Fibroblast of lung (primary cell): ENCODE data around the gene ZNF653. TPM values are rescaled to one million over a fixed set of nuclear protein-coding genes. Genes with fewer than 3 reads are reported as not detected.

Experiments used
- DNase-seq, 2 donors: peaks; one replicate each; pipeline versions ENCODE4 v3.0.0 to v3.0.0-alpha.2; 2010; ENCODE audit warnings: low read depth in 2 of 2
- H2AFZ ChIP-seq: 2 replicates; pipeline ENCODE4 v1.5.1; 2012; ENCODE audit warnings: low read length, control low read depth, inconsistent platforms
- H3K27ac ChIP-seq: 2 replicates; pipeline ENCODE4 v1.5.1; 2011; ENCODE audit warnings: low read length, control low read depth; ENCODE audit not compliant: insufficient read depth
- H3K27me3 ChIP-seq: 2 replicates; pipeline ENCODE4 v1.5.1; 2011; ENCODE audit warnings: mild to moderate bottlenecking, low read length; ENCODE audit not compliant: control insufficient read depth, insufficient read depth
- H3K36me3 ChIP-seq: 2 replicates; pipeline ENCODE4 v1.5.1; 2011; ENCODE audit warnings: low read length; ENCODE audit not compliant: control insufficient read depth, insufficient read depth
- H3K4me1 ChIP-seq: 2 replicates; pipeline ENCODE4 v1.5.1; 2011; ENCODE audit warnings: low read length; ENCODE audit not compliant: control insufficient read depth, insufficient read depth; ENCODE audit errors: extremely low read depth
- H3K4me2 ChIP-seq: 2 replicates; pipeline ENCODE4 v1.5.1; 2011; ENCODE audit warnings: low read length, control low read depth; ENCODE audit not compliant: insufficient read depth; ENCODE audit errors: extremely low read depth
- H3K4me3 ChIP-seq, 4 experiments: fragments of 200-600 bp in 1 of 4; sonication (generic) in 1 of 4; replicated peaks in 1 of 4; 2 replicates each; pipeline ENCODE4 v1.5.1; 2011 to 2016; ENCODE audit warnings: low read length in 4 of 4, low read depth in 3 of 4, mild to moderate bottlenecking in 3 of 4, control low read depth in 2 of 4, inconsistent platforms in 1 of 4, mixed read lengths in 1 of 4; ENCODE audit not compliant: insufficient read depth in 1 of 4; ENCODE audit errors: control extremely low read depth in 1 of 4
- H3K79me2 ChIP-seq: 2 replicates; pipeline ENCODE4 v1.5.1; 2012; ENCODE audit warnings: mild to moderate bottlenecking, low read length, inconsistent platforms; ENCODE audit not compliant: control insufficient read depth, insufficient read depth
- H3K9ac ChIP-seq: 2 replicates; pipeline ENCODE4 v1.5.1; 2011; ENCODE audit warnings: mild to moderate bottlenecking, low read length, control low read depth; ENCODE audit not compliant: insufficient read depth
- H3K9me3 ChIP-seq: 2 replicates; pipeline ENCODE4 v1.5.1; 2012; ENCODE audit warnings: low read depth, low read length; ENCODE audit not compliant: control insufficient read depth, insufficient read depth
- H4K20me1 ChIP-seq: 2 replicates; pipeline ENCODE4 v1.5.1; 2011; ENCODE audit warnings: low read length; ENCODE audit not compliant: control insufficient read depth, insufficient read depth; ENCODE audit errors: extremely low read depth
- EZH2 ChIP-seq: IDR thresholded peaks from 2 replicates; pipeline ENCODE4 v1.5.1; 2012; ENCODE audit warnings: low read length, control low read depth, mild to moderate bottlenecking; ENCODE audit errors: missing control alignments
- polyA plus RNA-seq, 2 donors: library from polyadenylated mRNA; depleted of rRNA in 1 of 2; stranded (reverse) in 1 of 2; unstranded in 1 of 2; fragments of >200 nt; gene quantifications; 2 replicates each; pipeline ENCODE4 v1.2.1, GENCODE V29; 2011 to 2012; ENCODE audit warnings: missing spikeins in 1 of 2
- total RNA-seq: library from RNA; depleted of rRNA; stranded (reverse); fragments of >200 nt; gene quantifications from 2 replicates; pipeline ENCODE4 v1.2.1, GENCODE V29; 2014
- TF ChIP-seq, protein P1 (sequence below), 2 donors: IDR thresholded peaks in 1 of 2; conservative IDR thresholded peaks in 1 of 2; 1 replicate in 1 of 2; 2 replicates in 1 of 2; pipeline ENCODE4 v1.5.1; 2011 to 2012; ENCODE audit warnings: low read length in 2 of 2, control low read depth in 1 of 2, inconsistent platforms in 1 of 2, low read depth in 1 of 2, mild to moderate bottlenecking in 1 of 2

The ZNF653 gene
- total and polyA plus RNA-seq, 2 donors (not counting 1 experiment from before 2014, with no cell fraction given): 3.1 to 3.5 TPM

DNA sequence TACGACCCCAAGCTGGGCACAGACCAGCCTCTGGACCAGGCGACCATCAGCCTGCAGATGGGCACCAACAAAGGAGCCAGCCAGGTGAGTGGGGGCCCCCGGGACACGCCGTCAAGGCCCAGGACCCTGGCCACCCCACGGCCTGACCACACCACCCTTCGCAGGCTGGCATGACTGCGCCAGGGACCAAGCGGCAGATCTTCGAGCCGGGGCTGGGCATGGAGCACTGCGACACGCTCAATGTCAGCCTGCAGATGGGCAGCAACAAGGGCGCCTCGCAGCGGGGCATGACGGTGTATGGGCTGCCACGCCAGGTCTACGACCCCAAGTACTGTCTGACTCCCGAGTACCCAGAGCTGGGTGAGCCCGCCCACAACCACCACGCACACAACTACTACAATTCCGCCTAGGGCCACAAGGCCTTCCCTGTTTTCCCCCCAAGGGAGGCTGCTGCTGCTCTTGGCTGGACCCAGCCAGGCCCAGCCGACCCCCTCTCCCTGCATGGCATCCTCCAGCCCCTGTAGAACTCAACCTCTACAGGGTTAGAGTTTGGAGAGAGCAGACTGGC, 43.8 kb upstream of the ZNF653 start:
- H3K4me3 ChIP-seq: no peak overlapping the region
- H3K9me3 ChIP-seq: no peaks in the 10 kb centered on the region
- H4K20me1 ChIP-seq: no peaks in the 10 kb centered on the region
- TF ChIP-seq, protein P1, sequence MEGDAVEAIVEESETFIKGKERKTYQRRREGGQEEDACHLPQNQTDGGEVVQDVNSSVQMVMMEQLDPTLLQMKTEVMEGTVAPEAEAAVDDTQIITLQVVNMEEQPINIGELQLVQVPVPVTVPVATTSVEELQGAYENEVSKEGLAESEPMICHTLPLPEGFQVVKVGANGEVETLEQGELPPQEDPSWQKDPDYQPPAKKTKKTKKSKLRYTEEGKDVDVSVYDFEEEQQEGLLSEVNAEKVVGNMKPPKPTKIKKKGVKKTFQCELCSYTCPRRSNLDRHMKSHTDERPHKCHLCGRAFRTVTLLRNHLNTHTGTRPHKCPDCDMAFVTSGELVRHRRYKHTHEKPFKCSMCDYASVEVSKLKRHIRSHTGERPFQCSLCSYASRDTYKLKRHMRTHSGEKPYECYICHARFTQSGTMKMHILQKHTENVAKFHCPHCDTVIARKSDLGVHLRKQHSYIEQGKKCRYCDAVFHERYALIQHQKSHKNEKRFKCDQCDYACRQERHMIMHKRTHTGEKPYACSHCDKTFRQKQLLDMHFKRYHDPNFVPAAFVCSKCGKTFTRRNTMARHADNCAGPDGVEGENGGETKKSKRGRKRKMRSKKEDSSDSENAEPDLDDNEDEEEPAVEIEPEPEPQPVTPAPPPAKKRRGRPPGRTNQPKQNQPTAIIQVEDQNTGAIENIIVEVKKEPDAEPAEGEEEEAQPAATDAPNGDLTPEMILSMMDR (conservative IDR thresholded peaks at IDR 0.05 in 1 of 2, IDR thresholded peaks at IDR 0.05 in 1 of 2; ENCODE audit: low read depth in 1 of 2, low read length in 2 of 2): no peak
- no peak for TF ChIP-seq EZH2
- H2AFZ ChIP-seq: no peak overlapping the region
- H3K9ac ChIP-seq: no peak overlapping the region
- no peaks in the 10 kb centered on the region for H3K79me2 ChIP-seq
- no peak for DNase-seq
- peaks cover 13% of the 10 kb centered on the region for H3K36me3 ChIP-seq
- no peaks in the 10 kb centered on the region for H3K27me3 ChIP-seq
- no peaks in the 10 kb centered on the region for H3K4me1 ChIP-seq
- no peak overlapping the region for H3K27ac ChIP-seq
- H3K4me2 ChIP-seq: no peak overlapping the region

DNA sequence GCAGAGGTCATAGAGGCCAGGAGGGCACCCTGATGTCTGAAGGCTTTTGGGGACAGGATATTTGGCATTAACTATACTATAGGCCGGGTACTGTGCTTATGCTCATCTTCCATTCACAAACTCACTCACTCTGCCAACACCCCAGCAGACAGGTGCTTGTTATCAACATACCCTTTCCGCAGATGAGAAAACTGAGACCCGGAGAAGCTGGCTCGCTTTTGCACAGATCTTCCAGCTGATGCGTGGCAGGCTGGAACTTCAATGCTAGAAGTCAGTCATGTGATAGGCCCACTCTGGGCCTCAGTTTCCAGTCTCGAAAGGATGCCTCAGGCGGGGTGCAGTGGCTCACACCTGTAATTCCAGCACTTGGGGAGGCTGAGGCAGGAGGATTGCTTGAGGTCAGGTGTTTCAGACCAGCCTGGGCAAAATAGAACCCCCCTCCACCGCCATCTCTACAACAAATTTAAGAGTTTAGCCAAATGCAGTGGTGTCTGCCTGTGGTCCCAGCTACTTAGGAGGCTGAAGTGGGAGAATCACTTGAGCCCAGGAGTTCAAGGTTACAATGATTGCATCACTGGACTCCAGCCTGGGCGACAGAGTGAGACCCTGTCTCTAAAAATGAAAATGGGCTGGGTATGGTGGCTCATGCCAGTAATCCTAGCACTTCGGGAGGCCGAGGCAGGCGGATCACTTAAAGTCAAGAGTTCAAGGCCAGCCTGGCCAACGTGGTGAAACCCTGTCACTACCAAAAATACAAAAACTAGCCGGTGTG, 42.5 kb upstream of the ZNF653 start:
- H3K9ac ChIP-seq: no peak overlapping the region
- no peak overlapping the region for H2AFZ ChIP-seq
- no peaks in the 10 kb centered on the region for H3K4me1 ChIP-seq
- H3K4me3 ChIP-seq: no peak overlapping the region
- H3K79me2 ChIP-seq: no peaks in the 10 kb centered on the region
- TF ChIP-seq, protein P1 (conservative IDR thresholded peaks at IDR 0.05 in 1 of 2, IDR thresholded peaks at IDR 0.05 in 1 of 2; ENCODE audit: low read depth in 1 of 2, low read length in 2 of 2): no peak
- TF ChIP-seq EZH2: no peak
- no peak overlapping the region for H3K27ac ChIP-seq
- H4K20me1 ChIP-seq: no peaks in the 10 kb centered on the region
- DNase-seq: no peak
- H3K27me3 ChIP-seq: no peaks in the 10 kb centered on the region
- H3K36me3 ChIP-seq: peaks cover 5% of the 10 kb centered on the region
- no peak overlapping the region for H3K4me2 ChIP-seq
- no peaks in the 10 kb centered on the region for H3K9me3 ChIP-seq

DNA sequence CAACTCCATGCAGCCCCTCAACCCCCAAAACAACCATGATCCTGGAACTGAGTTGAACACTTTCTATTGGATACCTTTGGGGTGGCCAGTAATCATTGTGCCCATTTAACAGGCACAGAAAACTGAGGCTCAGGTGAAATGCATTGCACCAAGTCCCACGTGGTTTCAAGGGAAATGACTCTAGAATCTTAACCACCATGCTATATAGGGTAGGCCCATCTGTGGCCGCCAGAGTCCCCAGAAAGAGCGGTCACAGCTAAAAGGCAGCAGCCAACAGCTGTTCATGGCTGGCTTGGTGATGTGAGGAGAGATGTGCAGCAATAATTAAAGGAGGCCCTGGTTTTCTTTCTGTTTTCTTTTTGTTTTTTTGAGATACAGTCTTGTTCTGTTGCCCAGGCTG, 35.6 kb upstream of the ZNF653 start:
- no peak overlapping the region for H2AFZ ChIP-seq
- H3K27ac ChIP-seq: no peak overlapping the region
- TF ChIP-seq, protein P1 (conservative IDR thresholded peaks at IDR 0.05 in 1 of 2, IDR thresholded peaks at IDR 0.05 in 1 of 2; ENCODE audit: low read depth in 1 of 2, low read length in 2 of 2): no peak
- TF ChIP-seq EZH2: no peak
- no peaks in the 10 kb centered on the region for H3K36me3 ChIP-seq
- no peaks in the 10 kb centered on the region for H3K9me3 ChIP-seq
- peaks cover 9% of the 10 kb centered on the region for H3K4me1 ChIP-seq
- no peak overlapping the region for H3K9ac ChIP-seq
- no peaks in the 10 kb centered on the region for H3K27me3 ChIP-seq
- no peak overlapping the region for H3K4me3 ChIP-seq
- no peaks in the 10 kb centered on the region for H3K79me2 ChIP-seq
- no peak for DNase-seq
- H4K20me1 ChIP-seq: no peaks in the 10 kb centered on the region
- H3K4me2 ChIP-seq: no peak overlapping the region
